HFFc6 (cell line): ENCODE measurements around the gene ADAM11. TPM values are rescaled to one million over a fixed set of nuclear protein-coding genes. Genes with fewer than 3 reads are reported as not detected.

Experiments used
- DNase-seq: peaks from one replicate; pipeline ENCODE4 v3.0.0-alpha.2; 2018
- H3K27ac Mint-ChIP-seq: 2 replicates; pipeline ENCODE4 v1.8.0; 2020; ENCODE audit warnings: mild to moderate bottlenecking, mixed read lengths
- H3K27me3 Mint-ChIP-seq: 2 replicates; pipeline ENCODE4 v1.8.0; 2021; ENCODE audit warnings: mild to moderate bottlenecking, moderate library complexity, mixed read lengths; ENCODE audit not compliant: insufficient read depth
- H3K36me3 Mint-ChIP-seq: 2 replicates; pipeline ENCODE4 v1.8.0; 2021; ENCODE audit warnings: low read depth, mixed read lengths
- H3K4me1 Mint-ChIP-seq: 2 replicates; pipeline ENCODE4 v1.8.0; 2020; ENCODE audit warnings: low read depth, mixed read lengths
- H3K4me3 Mint-ChIP-seq: 2 replicates; pipeline ENCODE4 v1.8.0; 2020; ENCODE audit warnings: mild to moderate bottlenecking, moderate library complexity, mixed read lengths
- H3K9me3 Mint-ChIP-seq: 2 replicates; pipeline ENCODE4 v1.8.0; 2020; ENCODE audit warnings: mild to moderate bottlenecking, mixed read lengths
- total RNA-seq, 6 experiments: library from RNA; stranded (reverse); fragmentation: NEBNext Ultra II Directional; extraction: Animal tissue kit (Norgen Biotek cat#: 25700); gene quantifications; 2 replicates in 1 of 6; 3 replicates in 5 of 6; pipeline ENCODE4 v1.2.3, GENCODE V29; 2021
- TF ChIP-seq, protein P1 (sequence below): fragments of 200-600 bp; sonication (generic); IDR thresholded peaks from 2 replicates; pipeline ENCODE4 v1.5.0; 2021; ENCODE audit warnings: antibody characterized with exemption, mild to moderate bottlenecking

ADAM11 gene
- total RNA-seq, 6 experiments from 2014 or later, result 0.14 to 0.27 (median 0.16) TPM

DNA sequence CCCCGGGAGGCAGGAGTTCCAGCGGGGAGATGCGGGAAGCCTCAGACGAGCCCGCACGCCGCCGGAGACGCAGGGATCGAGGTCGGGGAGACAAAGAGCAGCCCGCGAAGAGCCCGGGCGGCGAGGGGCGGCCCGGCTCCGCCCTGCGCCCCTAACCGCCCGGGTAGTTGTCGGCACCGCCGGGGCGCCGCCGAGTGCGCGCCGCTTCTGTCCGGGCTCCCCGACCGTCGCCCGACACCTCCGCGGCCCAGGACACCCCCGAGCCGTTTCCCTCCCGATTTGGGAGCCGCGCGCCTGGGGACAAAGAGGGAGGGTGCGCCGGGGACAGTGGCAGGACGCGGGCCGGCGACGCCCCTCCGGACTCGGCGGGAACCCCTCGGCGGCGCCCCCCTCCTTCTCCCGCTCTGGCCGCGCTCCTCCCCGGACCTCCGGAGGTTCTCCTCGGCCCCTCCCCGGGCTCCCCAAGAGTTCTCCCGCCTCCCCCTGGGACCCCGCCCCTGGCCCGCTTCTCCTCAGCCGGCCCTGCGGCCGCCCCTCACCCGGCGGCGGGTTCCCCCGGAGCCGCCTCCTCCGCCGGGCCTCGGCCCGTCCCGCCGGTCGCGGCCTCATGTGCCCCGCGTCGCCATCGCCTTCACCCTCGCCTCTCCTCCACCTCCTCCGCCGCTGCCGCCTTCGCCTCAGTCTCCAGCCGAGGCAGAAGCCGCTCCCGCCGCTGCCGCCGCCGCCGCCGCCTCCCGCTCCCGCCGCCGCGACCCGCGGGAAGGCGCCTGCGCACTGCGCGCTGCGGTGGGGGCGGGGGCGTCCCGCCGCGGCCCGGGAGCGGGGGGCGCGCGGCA, 71.0 kb downstream of the ADAM11 start, which contains the start of gene GJC1:
Gene GJC1, minus strand, starts transcription at position 765 of the 836 bp plus-strand sequence. CDS start 24,470 bp downstream, outside the sequence.
- no peak for DNase-seq
- TF ChIP-seq, protein P1, sequence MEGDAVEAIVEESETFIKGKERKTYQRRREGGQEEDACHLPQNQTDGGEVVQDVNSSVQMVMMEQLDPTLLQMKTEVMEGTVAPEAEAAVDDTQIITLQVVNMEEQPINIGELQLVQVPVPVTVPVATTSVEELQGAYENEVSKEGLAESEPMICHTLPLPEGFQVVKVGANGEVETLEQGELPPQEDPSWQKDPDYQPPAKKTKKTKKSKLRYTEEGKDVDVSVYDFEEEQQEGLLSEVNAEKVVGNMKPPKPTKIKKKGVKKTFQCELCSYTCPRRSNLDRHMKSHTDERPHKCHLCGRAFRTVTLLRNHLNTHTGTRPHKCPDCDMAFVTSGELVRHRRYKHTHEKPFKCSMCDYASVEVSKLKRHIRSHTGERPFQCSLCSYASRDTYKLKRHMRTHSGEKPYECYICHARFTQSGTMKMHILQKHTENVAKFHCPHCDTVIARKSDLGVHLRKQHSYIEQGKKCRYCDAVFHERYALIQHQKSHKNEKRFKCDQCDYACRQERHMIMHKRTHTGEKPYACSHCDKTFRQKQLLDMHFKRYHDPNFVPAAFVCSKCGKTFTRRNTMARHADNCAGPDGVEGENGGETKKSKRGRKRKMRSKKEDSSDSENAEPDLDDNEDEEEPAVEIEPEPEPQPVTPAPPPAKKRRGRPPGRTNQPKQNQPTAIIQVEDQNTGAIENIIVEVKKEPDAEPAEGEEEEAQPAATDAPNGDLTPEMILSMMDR, result no peak
- Mint-ChIP-seq H3K27ac (peak within 1 kb of the TSS; percentile 88), H3K4me1 (peaks cover 28% of the 10 kb centered on the region), H3K36me3 (peaks cover 17% of the 10 kb centered on the region), H3K4me3 (peak within 1 kb of the TSS; percentile 94), H3K27me3 (peaks cover 3% of the 10 kb centered on the region; the same call in 1 of the 2 replicates), H3K9me3 (no peaks in the 10 kb centered on the region)

DNA sequence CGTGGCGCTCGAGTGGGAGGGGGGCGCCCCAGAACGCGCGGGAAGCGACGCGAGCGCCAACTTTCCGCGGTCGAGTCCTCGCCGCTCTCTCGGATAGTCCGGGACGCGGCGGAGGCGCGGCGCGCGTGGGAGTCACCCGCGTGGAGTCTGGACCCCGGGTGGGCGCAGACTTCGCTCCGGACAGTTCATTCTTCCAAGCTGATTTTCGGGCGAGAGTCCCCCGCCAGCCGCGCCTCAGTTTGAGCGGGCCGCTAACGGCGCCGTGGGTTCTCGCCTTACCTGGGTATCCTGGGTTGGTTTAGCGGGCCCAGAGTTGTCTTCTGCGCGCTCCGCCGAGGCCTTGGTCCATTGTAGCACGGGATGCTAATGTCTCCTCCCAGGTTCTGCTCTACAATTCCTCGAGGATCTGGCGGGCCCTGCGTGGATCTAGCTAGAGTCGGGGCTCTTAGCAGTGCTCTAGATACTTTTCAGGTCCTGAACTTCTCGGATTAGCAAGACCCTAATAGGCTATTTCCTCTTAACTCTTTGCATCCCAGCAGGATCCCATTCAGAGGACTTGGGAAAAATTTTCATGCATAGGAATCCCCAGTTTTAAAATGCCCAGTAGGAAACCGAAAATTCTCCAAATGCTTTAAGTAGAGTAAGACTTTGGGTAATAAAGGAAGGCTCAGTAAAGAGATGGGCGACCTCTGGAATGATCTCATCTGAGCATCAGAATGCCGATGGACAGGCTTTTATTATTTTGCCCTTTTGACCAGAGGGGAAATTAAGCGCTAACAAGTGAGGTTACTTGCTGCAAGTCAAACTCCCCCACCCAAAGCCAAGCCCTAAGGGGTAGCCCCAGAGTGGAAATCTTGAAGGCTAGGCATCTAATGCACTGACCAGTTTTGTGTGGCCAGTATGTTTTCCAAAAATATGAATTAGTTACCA, 71.8 kb downstream of the ADAM11 start:
- H3K27me3 Mint-ChIP-seq, result peaks cover 5% of the 10 kb centered on the region; the same call in 1 of the 2 replicates
- H3K9me3 Mint-ChIP-seq, result no peaks in the 10 kb centered on the region
- TF ChIP-seq, protein P1, result no peak
- peak overlapping the region; percentile 91 for H3K4me3 Mint-ChIP-seq
- H3K4me1 Mint-ChIP-seq, result peaks cover 28% of the 10 kb centered on the region
- no peak for DNase-seq
- peak overlapping the region; percentile 88 for H3K27ac Mint-ChIP-seq
- peaks cover 17% of the 10 kb centered on the region for H3K36me3 Mint-ChIP-seq

GRCh38 chr17:44831371-44831770, 72.6 kb downstream of the ADAM11 start:
- H3K4me1 Mint-ChIP-seq, result peaks cover 26% of the 10 kb centered on the region
- H3K4me3 Mint-ChIP-seq, result no peak overlapping the region; the same call in 1 of the 2 replicates
- H3K27ac Mint-ChIP-seq, result no peak overlapping the region
- H3K9me3 Mint-ChIP-seq, result no peaks in the 10 kb centered on the region
- H3K27me3 Mint-ChIP-seq, result peaks cover 5% of the 10 kb centered on the region; the same call in 1 of the 2 replicates
- DNase-seq, result no peak
- TF ChIP-seq, protein P1, result no peak
- H3K36me3 Mint-ChIP-seq, result peaks cover 17% of the 10 kb centered on the region

Other genes with a start within 250 kb of the ADAM11 start
- gene FZD2, start 201.5 kb upstream of the ADAM11 start, total RNA-seq, result 100 to 1,000 TPM in 1 of 6 experiments, 10 to 100 TPM in 5; 76.4 to 103 (median 92.8) TPM
- under 1 TPM in 2 of 6 experiments, not detected in 4; 0.09 to 0.14 TPM for gene MEIOC, start 102.5 kb upstream of the ADAM11 start, total RNA-seq
- gene CCDC43, start 69.2 kb upstream of the ADAM11 start, total RNA-seq, result 10 to 100 TPM; 29.4 to 33.3 (median 31.0) TPM
- 10 to 100 TPM in 5 of 6 experiments, 1 to 10 TPM in 1; 5.5 to 11.9 (median 10.8) TPM for gene DBF4B, start 50.3 kb upstream of the ADAM11 start, total RNA-seq
- 10 to 100 TPM; 47.3 to 71.3 (median 59.3) TPM for gene GJC1, start 71.3 kb downstream of the ADAM11 start, total RNA-seq
- not detected for gene HIGD1B, start 88.9 kb downstream of the ADAM11 start, total RNA-seq
- 100 to 1,000 TPM; 117 to 129 (median 122) TPM for gene EFTUD2, start 140.5 kb downstream of the ADAM11 start, total RNA-seq
- not detected for gene GFAP, start 156.5 kb downstream of the ADAM11 start, total RNA-seq
- 10 to 100 TPM; 11.4 to 25.6 (median 24.1) TPM for gene KIF18B, start 188.8 kb downstream of the ADAM11 start, total RNA-seq
- gene C1QL1, start 209.3 kb downstream of the ADAM11 start, total RNA-seq, result under 1 TPM in 5 of 6 experiments, not detected in 1; 0.19 to 0.36 (median 0.25) TPM